ENCODE results near the gene SPATA2L.

- no peak for TF ChIP-seq EZH2 (IDR thresholded peaks at IDR 0.05)
- no peak for TF ChIP-seq EZH2phosphoT487 (IDR thresholded peaks at IDR 0.05)
Measured at GRCh38 chr16:89739383-89739782, 37.9 kb upstream of the SPATA2L start.
